Esophagus muscularis mucosa (tissue), 4 donors: ENCODE results near the gene PRF1.

Experiments
- CTCF ChIP-seq, 3 experiments: fragments of 200-600 bp in 2 of 3; fragments of 450-650 bp in 1 of 3; sonication (generic) in 2 of 3; IDR thresholded peaks; one replicate each; pipeline ENCODE4 v1.5.1; 2017 to 2019; ENCODE audit warnings: antibody characterized with exemption in 3 of 3, mild to moderate bottlenecking in 2 of 3, moderate library complexity in 1 of 3
- EP300 ChIP-seq: sonication (generic); formaldehyde crosslinking; IDR thresholded peaks from one replicate; pipeline ENCODE4 v1.6.1; 2017; ENCODE audit warnings: antibody characterized with exemption
- POLR2A ChIP-seq: fragments of 450-650 bp; IDR thresholded peaks from one replicate; pipeline ENCODE4 v1.6.1; 2017; ENCODE audit warnings: antibody characterized with exemption, moderate library complexity, mild to moderate bottlenecking, low read depth
- POLR2AphosphoS5 ChIP-seq, 2 donors: sonication (generic); formaldehyde crosslinking; IDR thresholded peaks; one replicate each; pipeline ENCODE4 v1.6.1; 2017; ENCODE audit warnings: antibody characterized with exemption in 2 of 2

GRCh38 chr10:70607936-70608335, 5.4 kb upstream of the PRF1 start:
- no peak for TF ChIP-seq EP300
- no peak for TF ChIP-seq POLR2AphosphoS5 (IDR thresholded peaks at IDR 0.05)
- no peak for TF ChIP-seq CTCF (IDR thresholded peaks at IDR 0.05)
- no peak for TF ChIP-seq POLR2A
